Measurements from ENCODE around the gene ARL17B.
"Not testable (repeated sequence)": the region's sequence is repeated elsewhere in the genome, so short reads cannot be mapped to it uniquely, and the experiment has no call there.

The ARL17B gene

DNA sequence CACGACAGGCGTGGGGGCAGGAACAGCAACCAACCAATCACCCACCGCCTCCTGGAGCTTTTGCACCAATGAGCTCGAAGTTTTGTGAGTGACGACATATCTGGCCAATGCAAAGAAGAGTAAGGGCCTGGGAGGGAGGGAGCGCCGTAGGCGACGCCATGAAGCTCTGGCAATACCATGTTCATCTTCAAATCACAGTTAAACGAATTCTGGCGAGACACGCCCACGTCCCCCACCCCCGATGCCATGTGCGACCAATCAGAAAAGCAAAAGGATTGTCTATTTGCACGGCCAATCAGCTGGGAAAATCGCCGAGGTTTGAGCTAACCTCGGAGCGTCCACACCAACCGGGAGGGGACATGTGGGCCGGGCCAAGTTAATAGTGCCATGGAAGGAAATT is at the start of gene ARL17B:
ARL17B (minus strand) TSS at position 12 of the 400 bp plus-strand sequence. CDS start 3,369 bp downstream, outside the sequence.
- H3F3A ChIP-seq (ENCODE audit: control insufficient read depth, insufficient read depth); H3K36me3 ChIP-seq (ENCODE audit: control insufficient read depth, low read length): not testable (repeated sequence)

GRCh38 chr17:46409864-46410263 is 48.3 kb upstream of the ARL17B start:
- not testable (repeated sequence) for H3K9me2 ChIP-seq (replicated peaks; ENCODE audit: control insufficient read depth, low read length)

More for the DNA sequence above, at the start of gene ARL17B:
- not testable (repeated sequence) for H3K4me2 ChIP-seq (ENCODE audit: low read length); H3K27ac ChIP-seq (ENCODE audit: low read depth, low read length); H4K20me1 ChIP-seq (ENCODE audit: control insufficient read depth, insufficient read depth, low read depth, low read length); H3K9me2 ChIP-seq (replicated peaks; ENCODE audit: control insufficient read depth, low read length); H3K27me3 ChIP-seq (ENCODE audit: control insufficient read depth, low read length); H3K4me3 ChIP-seq (ENCODE audit: low read length); H3K9me3 ChIP-seq (ENCODE audit: control insufficient read depth, insufficient read depth, low read length); H3K79me2 ChIP-seq (ENCODE audit: control insufficient read depth, low read length); H3K4me1 ChIP-seq (ENCODE audit: control insufficient read depth, low read length)

GRCh38 chr17:46407155-46407554 is 45.6 kb upstream of the ARL17B start:
- H3K9me2 ChIP-seq (replicated peaks; ENCODE audit: control insufficient read depth, low read length); H3K27me3 ChIP-seq (ENCODE audit: control insufficient read depth, low read length); H3F3A ChIP-seq (ENCODE audit: control insufficient read depth, insufficient read depth); H3K79me2 ChIP-seq (ENCODE audit: control insufficient read depth, low read length); H3K4me2 ChIP-seq (ENCODE audit: low read length); H3K4me3 ChIP-seq (ENCODE audit: low read length); H3K36me3 ChIP-seq (ENCODE audit: control insufficient read depth, low read length); H3K4me1 ChIP-seq (ENCODE audit: control insufficient read depth, low read length); H4K20me1 ChIP-seq (ENCODE audit: control insufficient read depth, insufficient read depth, low read depth, low read length); H3K27ac ChIP-seq (ENCODE audit: low read depth, low read length); H3K9me3 ChIP-seq (ENCODE audit: control insufficient read depth, insufficient read depth, low read length): not testable (repeated sequence)

More at GRCh38 chr17:46409864-46410263, 48.3 kb upstream of the ARL17B start:
- not testable (repeated sequence) for H3F3A ChIP-seq (ENCODE audit: control insufficient read depth, insufficient read depth); H3K9me3 ChIP-seq (ENCODE audit: control insufficient read depth, insufficient read depth, low read length); H3K4me3 ChIP-seq (ENCODE audit: low read length); H3K79me2 ChIP-seq (ENCODE audit: control insufficient read depth, low read length); H3K27ac ChIP-seq (ENCODE audit: low read depth, low read length); H4K20me1 ChIP-seq (ENCODE audit: control insufficient read depth, insufficient read depth, low read depth, low read length); H3K4me2 ChIP-seq (ENCODE audit: low read length); H3K4me1 ChIP-seq (ENCODE audit: control insufficient read depth, low read length); H3K27me3 ChIP-seq (ENCODE audit: control insufficient read depth, low read length); H3K36me3 ChIP-seq (ENCODE audit: control insufficient read depth, low read length)

GRCh38 chr17:46401033-46401787 is 39.6 kb upstream of the ARL17B start:
- H3K9me2 ChIP-seq (replicated peaks; ENCODE audit: control insufficient read depth, low read length); H3K9me3 ChIP-seq (ENCODE audit: control insufficient read depth, insufficient read depth, low read length); H3K4me1 ChIP-seq (ENCODE audit: control insufficient read depth, low read length); H3K27ac ChIP-seq (ENCODE audit: low read depth, low read length); H4K20me1 ChIP-seq (ENCODE audit: control insufficient read depth, insufficient read depth, low read depth, low read length); H3K36me3 ChIP-seq (ENCODE audit: control insufficient read depth, low read length); H3K79me2 ChIP-seq (ENCODE audit: control insufficient read depth, low read length); H3F3A ChIP-seq (ENCODE audit: control insufficient read depth, insufficient read depth); H3K27me3 ChIP-seq (ENCODE audit: control insufficient read depth, low read length); H3K4me2 ChIP-seq (ENCODE audit: low read length); H3K4me3 ChIP-seq (ENCODE audit: low read length): not testable (repeated sequence)

DNA sequence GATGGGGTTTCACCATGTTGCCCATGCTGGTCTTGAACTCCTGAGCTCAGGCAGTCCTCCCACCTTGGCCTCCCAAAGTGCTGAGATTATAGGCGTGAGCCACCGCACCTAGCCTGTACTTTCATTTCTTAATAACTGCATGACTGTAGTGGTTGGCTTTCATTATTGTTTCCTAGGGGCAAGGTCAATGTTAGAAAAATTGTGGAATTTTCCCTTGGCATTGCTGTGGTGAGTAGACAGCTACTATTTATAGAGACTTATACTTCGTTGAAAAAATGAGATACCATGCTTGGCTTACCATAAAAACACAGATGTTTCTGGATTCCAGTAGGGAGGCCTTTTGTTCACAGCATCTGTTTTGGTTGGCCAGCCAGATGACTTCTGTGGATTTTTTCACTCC is 39.0 kb upstream of the ARL17B start:
- not testable (repeated sequence) for H3K4me3 ChIP-seq (ENCODE audit: low read length); H3K27ac ChIP-seq (ENCODE audit: low read depth, low read length); H3K4me2 ChIP-seq (ENCODE audit: low read length); H3F3A ChIP-seq (ENCODE audit: control insufficient read depth, insufficient read depth); H3K9me2 ChIP-seq (replicated peaks; ENCODE audit: control insufficient read depth, low read length); H3K79me2 ChIP-seq (ENCODE audit: control insufficient read depth, low read length); H3K36me3 ChIP-seq (ENCODE audit: control insufficient read depth, low read length); H3K27me3 ChIP-seq (ENCODE audit: control insufficient read depth, low read length); H4K20me1 ChIP-seq (ENCODE audit: control insufficient read depth, insufficient read depth, low read depth, low read length); H3K9me3 ChIP-seq (ENCODE audit: control insufficient read depth, insufficient read depth, low read length); H3K4me1 ChIP-seq (ENCODE audit: control insufficient read depth, low read length)

- not testable (repeated sequence) for H3K4me2 ChIP-seq (ENCODE audit: low read length); H3K4me1 ChIP-seq (ENCODE audit: control insufficient read depth, low read length); H3K9me3 ChIP-seq (ENCODE audit: control insufficient read depth, insufficient read depth, low read length); H3K79me2 ChIP-seq (ENCODE audit: control insufficient read depth, low read length); H3F3A ChIP-seq (ENCODE audit: control insufficient read depth, insufficient read depth); H3K36me3 ChIP-seq (ENCODE audit: control insufficient read depth, low read length); H3K27me3 ChIP-seq (ENCODE audit: control insufficient read depth, low read length); H3K9me2 ChIP-seq (replicated peaks; ENCODE audit: control insufficient read depth, low read length); H3K4me3 ChIP-seq (ENCODE audit: low read length); H3K27ac ChIP-seq (ENCODE audit: low read depth, low read length); H4K20me1 ChIP-seq (ENCODE audit: control insufficient read depth, insufficient read depth, low read depth, low read length)
Measured at GRCh38 chr17:46399993-46400392, 38.4 kb upstream of the ARL17B start.

DNA sequence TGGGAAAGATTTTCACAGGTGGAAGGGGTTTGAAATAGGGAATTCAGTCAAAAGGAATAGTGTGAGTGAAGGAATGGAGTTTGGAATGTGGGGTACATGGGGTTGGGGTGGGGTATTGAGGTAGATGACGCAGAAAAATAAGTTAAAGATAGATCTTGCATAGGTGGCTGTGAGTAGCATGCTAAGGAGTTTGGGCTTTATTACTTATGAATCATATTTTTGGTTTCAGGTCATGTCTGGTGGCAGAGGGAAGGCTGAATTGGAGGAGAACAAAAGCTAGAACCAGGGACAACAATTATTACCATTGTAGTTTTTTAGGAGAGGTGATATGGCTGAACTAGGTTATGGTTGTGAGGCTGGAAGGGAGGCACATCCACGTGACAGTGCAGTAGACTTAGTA is 34.7 kb upstream of the ARL17B start:
- not testable (repeated sequence) for H3K4me2 ChIP-seq (ENCODE audit: low read length); H3K9me3 ChIP-seq (ENCODE audit: control insufficient read depth, insufficient read depth, low read length); H3K27me3 ChIP-seq (ENCODE audit: control insufficient read depth, low read length); H3K4me3 ChIP-seq (ENCODE audit: low read length); H3K27ac ChIP-seq (ENCODE audit: low read depth, low read length); H3K79me2 ChIP-seq (ENCODE audit: control insufficient read depth, low read length); H3K9me2 ChIP-seq (replicated peaks; ENCODE audit: control insufficient read depth, low read length); H3K4me1 ChIP-seq (ENCODE audit: control insufficient read depth, low read length); H4K20me1 ChIP-seq (ENCODE audit: control insufficient read depth, insufficient read depth, low read depth, low read length); H3F3A ChIP-seq (ENCODE audit: control insufficient read depth, insufficient read depth); H3K36me3 ChIP-seq (ENCODE audit: control insufficient read depth, low read length)

DNA sequence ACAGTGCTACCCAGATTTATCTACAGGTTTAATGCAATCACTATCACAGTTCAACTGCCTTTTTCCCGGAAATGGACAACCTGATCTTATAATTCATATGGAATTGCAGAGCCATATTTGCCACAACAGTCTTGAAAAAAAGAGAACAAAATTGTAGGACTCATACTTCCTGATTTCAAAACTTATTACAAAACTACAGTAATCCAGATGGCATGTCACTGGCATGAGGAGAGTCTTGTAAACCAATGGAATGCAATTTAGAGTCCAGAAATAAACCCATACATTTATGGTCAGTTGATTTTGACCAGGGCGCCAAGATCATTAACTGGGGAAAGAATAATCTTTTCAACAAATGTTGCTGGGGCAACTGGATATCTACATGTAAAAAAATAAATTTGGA is 32.1 kb upstream of the ARL17B start:
- not testable (repeated sequence) for H3F3A ChIP-seq (ENCODE audit: control insufficient read depth, insufficient read depth); H3K36me3 ChIP-seq (ENCODE audit: control insufficient read depth, low read length); H3K9me2 ChIP-seq (replicated peaks; ENCODE audit: control insufficient read depth, low read length); H3K79me2 ChIP-seq (ENCODE audit: control insufficient read depth, low read length); H3K9me3 ChIP-seq (ENCODE audit: control insufficient read depth, insufficient read depth, low read length); H3K27ac ChIP-seq (ENCODE audit: low read depth, low read length); H3K4me2 ChIP-seq (ENCODE audit: low read length); H3K27me3 ChIP-seq (ENCODE audit: control insufficient read depth, low read length); H3K4me3 ChIP-seq (ENCODE audit: low read length); H3K4me1 ChIP-seq (ENCODE audit: control insufficient read depth, low read length); H4K20me1 ChIP-seq (ENCODE audit: control insufficient read depth, insufficient read depth, low read depth, low read length)
